T1000 (cell line): ENCODE results near the gene HDAC10.
A peak's percentile ranks its signal among the peaks of the same experiment; 100 is the strongest.

Experiments used
- DNase-seq: peaks from one replicate; lab custom pipeline; 2025; ENCODE audit warnings: mixed read lengths; lab: John Stamatoyannopoulos, UW

The HDAC10 gene

DNA sequence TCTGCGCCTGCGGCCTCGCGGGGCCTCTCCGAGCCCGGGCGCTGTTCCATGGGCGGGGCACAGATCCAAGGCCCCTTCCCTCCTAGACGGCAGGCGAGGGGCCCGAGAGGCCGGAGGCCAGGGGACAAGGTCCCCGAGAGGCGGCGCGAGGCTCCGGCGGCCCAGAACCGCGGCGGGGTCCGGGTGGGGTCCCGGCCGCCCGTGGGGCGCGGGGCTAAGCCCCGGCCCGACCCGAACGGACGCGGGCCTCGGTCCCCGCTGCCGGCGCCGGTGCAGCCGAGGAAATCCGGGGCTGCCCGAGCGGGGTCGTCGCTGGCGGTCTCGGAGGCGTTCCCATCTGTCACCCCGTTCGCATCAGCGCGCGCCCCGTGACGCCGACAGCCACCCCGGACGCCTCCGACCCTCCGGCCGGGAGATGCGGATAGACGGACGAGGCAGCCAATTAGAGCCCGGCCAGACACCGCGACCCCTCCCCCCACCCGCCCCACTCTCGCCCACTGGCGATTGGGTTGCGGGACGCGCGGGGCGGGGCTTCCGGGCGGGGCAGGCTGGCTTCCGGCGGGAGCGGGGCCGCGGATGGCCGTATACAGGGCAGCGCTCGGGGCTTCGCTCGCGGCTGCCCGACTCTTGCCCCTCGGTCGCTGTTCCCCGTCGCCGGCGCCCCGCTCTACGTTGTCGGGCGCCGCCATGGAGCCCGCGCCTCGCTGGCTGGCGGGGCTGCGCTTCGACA lies 50.4 kb downstream of the HDAC10 start, which contains the start of gene SELENOO:
SELENOO (plus strand) TSS at position 551 of the 730 bp plus-strand sequence; CDS start at position 577, 26 bp downstream.
- peak; percentile 82 for DNase-seq

DNA sequence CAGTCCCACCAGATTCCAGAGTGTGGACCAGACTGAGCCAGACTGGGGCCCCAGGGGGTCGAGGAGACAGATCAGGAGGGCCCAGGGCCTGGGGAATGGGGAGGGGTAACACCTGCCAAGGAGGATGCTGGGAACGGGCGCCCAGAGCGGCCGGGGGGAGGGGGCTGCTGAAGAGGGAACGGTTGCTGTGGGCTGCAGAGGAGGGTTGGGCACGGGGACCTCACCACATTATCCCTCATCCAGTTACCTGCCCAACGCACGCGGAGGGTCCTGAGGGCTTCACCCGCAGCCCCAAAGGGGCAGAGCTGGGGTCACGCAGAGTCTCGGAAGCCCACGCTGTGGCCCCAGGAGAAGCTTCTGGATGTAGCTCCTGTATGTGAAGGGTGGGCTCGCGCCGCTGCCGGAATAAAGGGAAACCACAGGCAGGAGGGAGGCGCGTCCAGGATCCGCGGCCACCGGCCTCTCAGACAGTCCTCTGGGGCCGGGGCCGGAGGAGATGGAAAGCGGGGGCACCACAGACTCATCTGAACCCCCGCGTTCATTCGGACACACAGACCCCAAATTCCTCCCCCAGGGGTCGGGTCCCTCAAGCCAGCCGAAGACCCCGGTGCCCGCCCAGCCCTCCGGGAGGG lies 51.1 kb downstream of the HDAC10 start:
- DNase-seq = no peak

DNA sequence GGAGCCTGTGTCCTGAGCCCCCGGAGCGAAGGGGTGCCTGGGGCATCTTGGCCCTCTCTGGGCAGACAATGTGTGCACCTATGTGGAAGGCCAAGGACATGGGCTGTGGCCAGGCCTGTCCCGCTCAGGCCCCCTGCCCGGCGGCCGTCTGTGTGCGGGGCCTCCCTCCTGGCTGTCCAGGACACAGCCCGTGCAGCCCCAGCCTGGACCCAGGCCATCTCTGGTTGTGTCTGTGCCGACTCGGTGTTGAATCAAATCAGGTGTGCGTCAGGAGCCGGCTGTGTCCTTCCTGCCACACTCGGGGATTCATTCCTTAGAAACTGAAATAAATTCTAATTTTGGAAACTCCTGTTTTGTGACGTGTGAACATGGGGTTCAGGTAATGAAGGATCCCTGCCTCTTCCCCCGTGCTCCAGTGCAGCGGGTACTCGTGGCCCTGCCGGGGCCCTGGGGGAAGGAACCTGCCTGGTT lies 51.8 kb downstream of the HDAC10 start:
- no peak for DNase-seq

DNA sequence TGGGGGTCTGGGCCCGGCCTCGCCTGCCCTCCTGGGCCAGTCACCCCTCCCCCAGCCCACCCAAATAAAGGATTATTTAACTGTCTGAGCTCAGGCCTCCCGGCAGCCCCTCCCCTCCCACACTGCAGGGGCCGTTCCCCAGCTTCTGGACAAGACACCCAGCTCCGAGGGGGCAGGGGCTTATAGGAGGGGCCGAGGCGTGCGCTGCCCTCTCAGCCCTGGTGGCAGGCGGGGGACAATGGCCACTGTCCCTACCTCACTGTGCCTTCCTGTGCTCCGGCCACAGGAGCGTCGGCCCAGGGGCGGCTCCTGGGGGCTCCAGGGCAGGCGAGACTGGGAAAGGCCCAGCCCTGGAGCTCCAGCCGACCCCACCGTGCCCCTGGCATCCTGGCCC lies 52.4 kb downstream of the HDAC10 start:
- DNase-seq = no peak

DNA sequence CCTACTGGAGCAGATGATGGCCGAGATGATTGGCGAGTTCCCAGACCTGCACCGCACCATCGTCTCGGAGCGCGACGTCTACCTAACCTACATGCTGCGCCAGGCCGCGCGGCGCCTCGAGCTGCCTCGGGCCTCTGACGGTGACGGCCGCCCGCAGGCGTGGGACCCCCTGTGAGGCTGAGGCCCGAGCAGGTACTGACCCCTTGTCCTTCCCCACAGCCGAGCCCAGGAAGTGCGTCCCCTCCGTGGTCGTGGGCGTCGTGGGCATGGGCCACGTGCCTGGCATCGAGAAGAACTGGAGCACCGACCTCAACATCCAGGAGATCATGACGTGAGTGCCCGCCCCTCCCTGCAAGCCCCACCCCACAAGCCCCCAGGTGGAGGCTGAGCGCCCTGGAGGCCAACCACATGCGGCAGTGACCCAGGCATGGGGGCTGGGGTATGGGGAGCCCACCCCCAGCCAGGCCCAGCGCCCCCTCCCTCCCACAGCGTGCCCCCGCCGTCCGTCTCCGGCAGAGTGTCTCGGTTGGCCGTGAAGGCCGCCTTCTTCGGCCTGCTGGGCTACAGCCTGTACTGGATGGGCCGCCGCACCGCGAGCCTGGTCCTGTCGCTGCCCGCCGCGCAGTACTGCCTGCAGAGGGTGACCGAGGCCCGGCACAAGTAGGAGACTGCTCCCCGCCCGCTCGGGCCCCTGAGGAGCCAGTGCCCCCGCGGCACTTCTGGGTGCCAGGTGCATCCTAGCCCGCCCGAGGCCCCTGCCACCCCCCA lies 53.0 kb downstream of the HDAC10 start:
- no peak for DNase-seq

DNA sequence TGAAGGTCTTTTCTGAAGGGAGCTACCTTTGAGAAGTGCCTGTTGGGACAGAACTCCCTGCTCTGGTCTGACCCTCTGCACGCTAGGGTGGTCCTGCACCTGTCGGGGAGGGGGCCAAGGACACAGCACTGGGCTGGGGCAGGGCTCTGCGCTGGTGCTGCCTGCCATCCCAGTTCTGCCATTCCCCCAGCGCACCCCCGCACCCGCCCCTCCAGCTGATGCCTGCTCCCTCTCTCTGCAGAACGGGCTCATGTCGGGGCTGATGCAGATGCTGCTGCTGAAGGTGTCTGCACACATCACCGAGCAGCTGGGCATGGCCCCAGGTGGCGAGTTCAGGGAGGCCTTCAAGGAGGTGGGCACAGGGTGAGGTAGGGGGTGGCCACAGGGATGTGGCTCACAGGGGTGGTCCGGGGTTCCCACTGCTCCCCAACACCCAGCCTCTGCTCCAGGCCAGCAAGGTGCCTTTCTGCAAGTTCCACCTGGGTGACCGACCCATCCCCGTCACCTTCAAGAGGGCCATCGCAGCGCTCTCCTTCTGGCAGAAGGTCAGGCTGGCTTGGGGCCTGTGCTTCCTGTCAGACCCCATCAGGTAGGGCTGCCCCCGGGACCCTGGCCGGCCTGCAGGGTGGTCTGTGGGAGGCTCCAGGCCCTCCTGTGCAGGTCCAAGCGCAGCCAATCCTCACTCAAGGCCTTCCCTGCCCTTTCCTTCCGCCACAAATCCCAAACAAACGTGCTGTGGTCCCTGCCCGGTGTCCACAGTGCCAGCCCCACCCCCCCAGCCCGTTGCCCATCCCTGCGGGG lies 53.9 kb downstream of the HDAC10 start:
- DNase-seq = no peak

DNA sequence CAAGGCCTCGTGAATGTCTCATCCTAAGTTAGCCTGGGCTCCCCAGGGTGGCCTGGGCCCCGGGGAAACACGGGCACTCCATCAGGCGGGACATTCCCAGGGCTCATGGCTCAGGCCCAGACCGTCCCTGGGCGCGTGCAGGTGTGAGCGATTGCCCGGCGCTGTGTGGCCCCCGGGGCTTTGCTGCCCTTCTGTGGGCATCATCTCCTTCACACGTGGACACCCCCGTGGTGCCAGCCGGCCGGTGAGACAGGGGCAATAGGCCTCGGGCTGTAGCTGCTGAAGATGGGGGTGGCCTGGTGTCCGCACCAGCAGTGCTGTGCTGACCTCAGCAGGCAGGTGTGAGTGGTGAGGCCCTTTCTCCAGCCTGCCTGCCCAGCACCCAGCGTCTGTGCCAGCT lies 54.8 kb downstream of the HDAC10 start:
- DNase-seq = no peak
